Left lung (tissue), 10 donors: ENCODE results near the gene TMEM156. TPM values are rescaled to one million over a fixed set of nuclear protein-coding genes. Genes with fewer than 3 reads are reported as not detected.
"Not testable (repeated sequence)": the region's sequence is repeated elsewhere in the genome, so short reads cannot be mapped to it uniquely, and the experiment has no call there.

Experiments
- ATAC-seq: fragments of 200-7000 bp; cut with Tn5 transposase; one replicate; pipeline ENCODE4 v1.9.1; 2020; ENCODE audit warnings: moderate library complexity
- DNase-seq, 4 donors: peaks; one replicate each; pipeline ENCODE4 v3.0.0-alpha.2; 2013 to 2020
- H3K27ac ChIP-seq, 2 donors: fragments of 200-600 bp; sonication (generic) in 1 of 2; one replicate each; pipeline versions ENCODE4 v1.5.0 to v1.8.0; 2020 to 2021
- H3K27me3 ChIP-seq, 2 donors: fragments of 200-600 bp; sonication (generic) in 1 of 2; one replicate each; pipeline versions ENCODE4 v1.5.0 to v1.8.0; 2020 to 2021
- H3K36me3 ChIP-seq, 2 donors: fragments of 200-600 bp; sonication (generic) in 1 of 2; one replicate each; pipeline versions ENCODE4 v1.5.0 to v1.8.0; 2020 to 2021
- H3K4me1 ChIP-seq, 2 donors: fragments of 200-600 bp; one replicate each; pipeline ENCODE4 v1.8.0; 2021
- H3K4me3 ChIP-seq, 2 donors: fragments of 200-600 bp; sonication (generic) in 1 of 2; one replicate each; pipeline versions ENCODE4 v1.5.0 to v1.8.0; 2020 to 2021; ENCODE audit warnings: mild to moderate bottlenecking in 1 of 2
- H3K9me3 ChIP-seq, 2 donors: fragments of 200-600 bp; sonication (generic) in 1 of 2; one replicate each; pipeline versions ENCODE4 v1.5.0 to v1.8.0; 2020 to 2021
- intact Hi-C, 2 donors: fragments of 100-400 bp; cut with DNase I; formaldehyde crosslinking; loops; one replicate each; pipeline versions ENCODE4 v1.11.2 to v1.14.2; 2022
- polyA plus RNA-seq, 6 donors: library from polyadenylated mRNA; unstranded; fragments of 120-200 nt; gene quantifications; one replicate each; pipeline ENCODE4 v1.2.1, GENCODE V29; 2013; ENCODE audit not compliant: insufficient read length in 6 of 6
- total RNA-seq, 2 donors: library from RNA; stranded (reverse); fragmentation: NEBNext Ultra II Directional; extraction: Animal tissue kit (Norgen Biotek cat#: 25700); gene quantifications; one replicate each; pipeline ENCODE4 v1.2.1, GENCODE V29; 2021
- TF ChIP-seq, protein P1 (sequence below), 2 donors: fragments of 200-600 bp; sonication (generic) in 1 of 2; IDR thresholded peaks; one replicate each; pipeline versions ENCODE4 v1.5.0 to v1.8.0; 2021; ENCODE audit warnings: antibody characterized with exemption in 2 of 2
- donor health status: DM: no; HTN: yes; CAD: no.
- donor health status: DM: no; HTN: no; CAD: no.

TMEM156 gene
- total and polyA plus RNA-seq, 8 donors, result 0.29 to 1.8 (median 0.95) TPM; not detected in 1

DNA sequence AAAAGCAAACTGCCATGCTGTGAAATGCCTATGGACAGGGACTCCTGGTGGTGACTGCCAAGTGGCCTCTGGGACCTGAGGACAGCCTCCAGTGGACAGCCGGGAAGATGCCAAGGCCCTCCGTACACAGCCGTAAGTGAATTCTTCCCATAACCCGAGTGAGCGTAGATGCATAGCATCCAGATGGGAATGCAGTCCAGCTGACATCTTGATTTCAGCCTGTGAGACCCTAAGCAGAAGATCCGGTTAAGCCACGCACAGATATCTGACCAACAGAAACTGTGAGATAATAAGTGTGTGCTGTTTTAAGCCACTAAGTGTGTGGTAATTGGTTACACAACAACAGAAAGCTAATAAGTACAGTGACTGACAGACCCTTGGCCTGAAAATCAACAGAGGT is 55.9 kb downstream of the TMEM156 start:
- intact Hi-C loops, result no loop called here
- Histone ChIP-seq H3K36me3 (no peaks in the 10 kb centered on the region), H3K27me3 (no peaks in the 10 kb centered on the region), H3K4me3 (no peak overlapping the region), H3K9me3 (no peaks in the 10 kb centered on the region), H3K4me1 (peaks cover 0 to 3% of the 10 kb centered on the region in 2 donors), H3K27ac (no peak overlapping the region)
- DNase-seq (no peak), ATAC-seq (no peak)
- TF ChIP-seq, protein P1, sequence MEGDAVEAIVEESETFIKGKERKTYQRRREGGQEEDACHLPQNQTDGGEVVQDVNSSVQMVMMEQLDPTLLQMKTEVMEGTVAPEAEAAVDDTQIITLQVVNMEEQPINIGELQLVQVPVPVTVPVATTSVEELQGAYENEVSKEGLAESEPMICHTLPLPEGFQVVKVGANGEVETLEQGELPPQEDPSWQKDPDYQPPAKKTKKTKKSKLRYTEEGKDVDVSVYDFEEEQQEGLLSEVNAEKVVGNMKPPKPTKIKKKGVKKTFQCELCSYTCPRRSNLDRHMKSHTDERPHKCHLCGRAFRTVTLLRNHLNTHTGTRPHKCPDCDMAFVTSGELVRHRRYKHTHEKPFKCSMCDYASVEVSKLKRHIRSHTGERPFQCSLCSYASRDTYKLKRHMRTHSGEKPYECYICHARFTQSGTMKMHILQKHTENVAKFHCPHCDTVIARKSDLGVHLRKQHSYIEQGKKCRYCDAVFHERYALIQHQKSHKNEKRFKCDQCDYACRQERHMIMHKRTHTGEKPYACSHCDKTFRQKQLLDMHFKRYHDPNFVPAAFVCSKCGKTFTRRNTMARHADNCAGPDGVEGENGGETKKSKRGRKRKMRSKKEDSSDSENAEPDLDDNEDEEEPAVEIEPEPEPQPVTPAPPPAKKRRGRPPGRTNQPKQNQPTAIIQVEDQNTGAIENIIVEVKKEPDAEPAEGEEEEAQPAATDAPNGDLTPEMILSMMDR (IDR thresholded peaks at IDR 0.05), result no peak

DNA sequence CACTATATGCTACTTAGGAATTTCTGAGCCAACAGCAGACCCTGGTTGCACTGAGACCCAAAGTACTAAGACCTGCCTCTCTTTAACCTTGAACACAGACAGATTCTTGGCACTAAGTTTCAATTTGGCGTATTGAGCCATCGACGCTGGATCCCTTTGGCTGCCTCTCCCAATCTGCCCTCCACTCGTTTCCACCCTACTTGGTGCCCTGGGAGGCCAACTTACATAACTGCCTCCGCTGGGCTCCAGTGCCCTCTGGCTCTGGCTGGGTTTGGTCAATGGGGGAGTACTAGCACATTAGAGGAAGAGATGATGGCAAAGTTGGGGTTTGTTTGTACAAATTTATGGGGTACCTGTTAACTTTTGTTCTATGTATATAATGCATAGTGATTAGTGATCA is 63.5 kb downstream of the TMEM156 start:
- H3K36me3 ChIP-seq, result no peaks in the 10 kb centered on the region
- ATAC-seq (no peak), DNase-seq (no peak)
- H3K27ac ChIP-seq, result no peak overlapping the region
- H3K9me3 ChIP-seq, result no peaks in the 10 kb centered on the region
- H3K4me1 ChIP-seq, result no peaks in the 10 kb centered on the region
- TF ChIP-seq, protein P1 (IDR thresholded peaks at IDR 0.05), result no peak
- no peak overlapping the region for H3K4me3 ChIP-seq
- intact Hi-C loops, result no loop called here
- no peaks in the 10 kb centered on the region for H3K27me3 ChIP-seq

DNA sequence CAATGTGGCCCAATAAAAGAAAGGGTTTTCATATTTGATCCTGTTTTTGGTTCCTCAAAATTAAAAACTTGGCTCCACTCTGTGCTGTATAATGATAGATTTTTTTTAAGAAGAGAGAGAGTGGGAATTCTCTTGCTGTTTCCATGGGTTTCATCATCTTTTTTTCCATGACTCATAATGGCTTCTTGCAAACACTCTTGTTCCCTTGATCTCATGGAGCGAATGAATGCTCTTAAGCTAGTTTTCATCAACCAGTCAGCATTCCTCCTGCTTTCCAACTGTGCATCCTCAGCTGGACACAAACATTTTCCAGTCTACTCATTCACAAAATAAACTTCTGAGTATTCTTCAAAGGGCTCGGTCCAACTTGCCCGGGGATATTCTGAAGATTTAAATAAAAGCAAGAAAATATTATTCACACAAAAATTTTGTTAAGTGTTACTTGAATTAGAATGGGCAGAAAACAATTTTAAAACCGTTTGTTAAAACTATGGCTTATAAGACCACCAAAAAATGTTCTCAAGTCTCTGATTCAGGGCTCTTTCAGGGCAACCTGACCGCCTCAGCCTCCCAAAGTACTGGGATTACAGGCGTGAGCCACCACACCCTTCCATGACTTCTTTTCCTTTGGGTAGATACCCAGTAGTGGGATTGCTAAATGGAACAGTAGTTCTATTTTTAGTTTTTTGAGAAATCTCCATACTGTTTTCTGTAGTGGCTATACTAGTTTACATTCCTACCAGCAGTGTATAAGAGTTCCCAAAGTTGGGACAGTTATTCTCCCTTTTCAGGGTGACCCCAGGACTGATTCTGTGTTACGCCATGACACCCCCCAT is 64.7 kb downstream of the TMEM156 start:
- DNase-seq, result peak in 1 of 4 donors; percentile 29

DNA sequence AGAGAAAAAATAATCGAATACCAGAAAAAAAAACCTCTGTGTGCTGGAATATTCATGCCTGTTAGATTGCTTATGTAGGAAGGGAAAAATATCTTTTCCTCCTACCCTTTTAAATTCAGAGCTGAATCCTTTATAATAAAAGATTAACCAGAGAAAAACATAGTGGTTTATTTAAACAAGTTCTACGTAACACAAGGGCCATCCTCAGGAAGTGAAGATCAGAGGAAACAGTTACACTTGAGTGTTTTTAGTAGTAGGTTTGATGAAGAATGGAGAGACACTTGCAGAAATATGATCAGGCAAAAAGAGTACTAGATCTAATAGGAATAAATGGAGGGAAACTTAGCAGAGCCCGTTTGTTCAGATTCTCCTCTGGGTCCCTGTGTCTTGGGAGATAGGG is 66.3 kb downstream of the TMEM156 start:
- Histone ChIP-seq H3K9me3 (no peaks in the 10 kb centered on the region), H3K4me3 (no peak overlapping the region), H3K4me1 (no peaks in the 10 kb centered on the region), H3K27ac (no peak overlapping the region), H3K36me3 (no peaks in the 10 kb centered on the region), H3K27me3 (no peaks in the 10 kb centered on the region)
- intact Hi-C loops, result no loop called here
- ATAC-seq (peak; percentile 15), DNase-seq (no peak)
- TF ChIP-seq, protein P1 (IDR thresholded peaks at IDR 0.05), result no peak

More for the DNA sequence above, 64.7 kb downstream of the TMEM156 start:
- no peaks in the 10 kb centered on the region for H3K27me3 ChIP-seq
- no peaks in the 10 kb centered on the region for H3K36me3 ChIP-seq
- intact Hi-C loops, result no loop called here
- no peak overlapping the region for H3K4me3 ChIP-seq
- no peaks in the 10 kb centered on the region for H3K4me1 ChIP-seq
- TF ChIP-seq, protein P1 (IDR thresholded peaks at IDR 0.05), result no peak
- no peaks in the 10 kb centered on the region for H3K9me3 ChIP-seq
- H3K27ac ChIP-seq, result peak overlapping the region in 1 of 2 donors; percentile 60
- ATAC-seq, result peak; percentile 76

DNA sequence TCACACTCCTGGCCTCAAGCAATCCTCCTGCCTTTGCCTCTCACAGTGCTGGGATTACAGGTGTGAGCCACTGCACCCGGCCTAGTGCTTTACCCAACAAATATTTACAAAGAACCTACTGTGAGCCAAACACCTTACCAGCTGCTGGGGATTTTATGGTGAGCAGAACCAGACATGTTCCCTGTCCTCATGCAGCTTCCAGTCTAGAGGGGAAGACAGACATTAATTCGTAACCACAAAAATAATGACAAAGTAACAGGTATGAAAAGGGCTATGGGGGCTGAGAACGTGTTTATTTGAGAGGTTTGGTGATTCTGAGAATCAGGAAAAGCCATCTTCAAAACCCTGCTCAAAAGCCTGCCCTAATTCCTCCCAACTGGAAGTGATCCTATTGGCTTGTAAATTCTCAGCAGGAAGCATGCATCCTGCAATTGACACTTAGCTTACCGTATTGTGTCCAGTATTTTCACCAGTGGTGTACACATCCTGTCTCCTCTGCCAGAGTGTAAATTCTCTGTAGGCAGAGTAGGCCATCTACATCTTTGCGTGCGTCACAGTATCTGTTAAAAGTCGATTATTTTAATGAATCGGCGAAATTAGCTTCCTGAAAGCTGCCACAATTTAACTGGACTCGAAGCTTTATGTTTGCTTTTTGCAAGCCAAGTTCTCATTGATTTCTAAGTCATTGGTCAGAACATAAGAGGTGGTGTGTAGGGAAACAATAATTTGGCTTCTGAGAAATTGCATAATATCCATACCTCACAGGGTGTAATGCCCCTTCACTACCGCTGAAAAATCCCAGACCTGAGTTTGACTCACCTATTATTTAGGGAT is 67.0 kb downstream of the TMEM156 start:
- no peak overlapping the region for H3K27ac ChIP-seq
- no peaks in the 10 kb centered on the region for H3K4me1 ChIP-seq
- DNase-seq, result no peak
- TF ChIP-seq, protein P1 (IDR thresholded peaks at IDR 0.05), result no peak
- no peaks in the 10 kb centered on the region for H3K36me3 ChIP-seq
- ATAC-seq, result no peak
- no peaks in the 10 kb centered on the region for H3K9me3 ChIP-seq
- H3K4me3 ChIP-seq, result no peak overlapping the region
- intact Hi-C loops, result no loop called here
- no peaks in the 10 kb centered on the region for H3K27me3 ChIP-seq

DNA sequence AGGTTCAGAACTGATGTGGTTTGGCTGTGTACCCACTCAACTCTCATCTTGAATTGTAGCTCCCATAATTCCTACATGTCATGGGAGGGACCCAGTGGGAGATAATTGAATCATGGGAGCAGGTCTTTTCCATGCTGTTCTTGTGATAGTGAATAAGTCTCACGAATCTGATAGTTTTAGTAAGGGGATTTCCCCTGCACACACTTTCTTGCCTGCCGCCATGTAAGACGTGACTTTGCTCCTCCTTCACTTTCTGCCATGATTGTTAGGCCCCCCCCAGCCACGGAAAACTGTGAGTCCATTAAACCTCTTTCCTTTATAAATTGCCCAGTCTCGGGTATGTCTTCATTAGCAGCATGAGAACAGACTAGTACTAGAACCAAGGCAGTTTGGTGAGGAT is 73.0 kb downstream of the TMEM156 start:
- H3K4me1 ChIP-seq, H3K9me3 ChIP-seq, H3K27ac ChIP-seq, H3K4me3 ChIP-seq, intact Hi-C loops, H3K27me3 ChIP-seq, DNase-seq, ATAC-seq, H3K36me3 ChIP-seq: not testable (repeated sequence)
